Measurements from ENCODE around the gene ARPP21. TPM values are rescaled to one million over a fixed set of nuclear protein-coding genes. Genes with fewer than 3 reads are reported as not detected.

Gene ARPP21
- total RNA-seq, 2 donors from 2014 or later, result not detected

GRCh38 chr3:35745802-35746484 is 106.6 kb downstream of the ARPP21 start:
- Histone ChIP-seq H3K9me3 (no peaks in the 10 kb centered on the region), H3K27me3 (no peaks in the 10 kb centered on the region), H3K36me3 (no peaks in the 10 kb centered on the region), H3K4me3 (no peak overlapping the region), H3K4me1 (peaks cover 0 to 4% of the 10 kb centered on the region in 2 donors), H3K27ac (no peak overlapping the region)
- DNase-seq (ENCODE audit: low spot score), result no peak
- TF ChIP-seq CTCF (IDR thresholded peaks at IDR 0.05), result no peak

GRCh38 chr3:35746492-35746891 is 107.2 kb downstream of the ARPP21 start:
- no peak for DNase-seq (ENCODE audit: low spot score)
- Histone ChIP-seq H3K27ac (no peak overlapping the region), H3K4me3 (no peak overlapping the region), H3K36me3 (no peaks in the 10 kb centered on the region), H3K4me1 (peaks cover 0 to 4% of the 10 kb centered on the region in 2 donors), H3K9me3 (no peaks in the 10 kb centered on the region), H3K27me3 (no peaks in the 10 kb centered on the region)
- TF ChIP-seq CTCF (IDR thresholded peaks at IDR 0.05), result no peak

- H3K4me1 ChIP-seq, result peaks cover 0 to 4% of the 10 kb centered on the region in 2 donors
- H3K27me3 ChIP-seq, result no peaks in the 10 kb centered on the region
- no peak overlapping the region for H3K27ac ChIP-seq
- DNase-seq (ENCODE audit: low spot score), result no peak
- no peak for TF ChIP-seq CTCF (IDR thresholded peaks at IDR 0.05)
- no peak overlapping the region for H3K4me3 ChIP-seq
- H3K9me3 ChIP-seq, result no peaks in the 10 kb centered on the region
- no peaks in the 10 kb centered on the region for H3K36me3 ChIP-seq
Observed at GRCh38 chr3:35748144-35748543, 108.8 kb downstream of the ARPP21 start.

- no peak overlapping the region for H3K27ac ChIP-seq
- DNase-seq (ENCODE audit: low spot score), result no peak
- H3K9me3 ChIP-seq, result no peaks in the 10 kb centered on the region
- no peaks in the 10 kb centered on the region for H3K36me3 ChIP-seq
- TF ChIP-seq CTCF (IDR thresholded peaks at IDR 0.05), result no peak
- no peak overlapping the region for H3K4me3 ChIP-seq
- no peaks in the 10 kb centered on the region for H3K4me1 ChIP-seq
- H3K27me3 ChIP-seq, result no peaks in the 10 kb centered on the region
Observed at GRCh38 chr3:35751207-35751606, 111.9 kb downstream of the ARPP21 start.

GRCh38 chr3:35757991-35758757 is 118.8 kb downstream of the ARPP21 start:
- no peak overlapping the region for H3K27ac ChIP-seq

More at GRCh38 chr3:35757991-35758757, 118.8 kb downstream of the ARPP21 start:
- no peaks in the 10 kb centered on the region for H3K27me3 ChIP-seq
- no peak for TF ChIP-seq CTCF (IDR thresholded peaks at IDR 0.05)
- H3K4me1 ChIP-seq, result no peaks in the 10 kb centered on the region
- no peaks in the 10 kb centered on the region for H3K36me3 ChIP-seq
- no peaks in the 10 kb centered on the region for H3K9me3 ChIP-seq
- DNase-seq (ENCODE audit: low spot score), result no peak
- no peak overlapping the region for H3K4me3 ChIP-seq

Data from right atrium auricular region (tissue), 2 donors.